ENCODE data around the gene EMX1.

Gene EMX1

GRCh38 chr2:72923833-72924352 lies 6.6 kb downstream of the EMX1 start:
- H3K79me2 ChIP-seq (ENCODE audit: insufficient read depth, low read length): no peaks in the 10 kb centered on the region
- H3K4me3 ChIP-seq (ENCODE audit: low read depth in 1 of 2, low read length in 2 of 2): no peak overlapping the region
- no peaks in the 10 kb centered on the region for H4K20me1 ChIP-seq (ENCODE audit: insufficient read depth, low read length)
- TF ChIP-seq CTCF (IDR thresholded peaks at IDR 0.05; ENCODE audit: borderline replicate concordance, extremely low read depth, low read length, poor library complexity, severe bottlenecking): no peak
- TF ChIP-seq EZH2 (IDR thresholded peaks at IDR 0.05; ENCODE audit: borderline replicate concordance, low read depth, low read length, severe bottlenecking): no peak
- no peak overlapping the region for H3K4me2 ChIP-seq (ENCODE audit: insufficient read depth, low read length)
- H2AFZ ChIP-seq (ENCODE audit: low read depth, low read length): no peak overlapping the region
- H3K36me3 ChIP-seq (ENCODE audit: insufficient read depth, low read length): no peaks in the 10 kb centered on the region
- H3K27me3 ChIP-seq (ENCODE audit: insufficient read depth, low read length, poor library complexity): peaks cover 13% of the 10 kb centered on the region
- no peaks in the 10 kb centered on the region for H3K4me1 ChIP-seq (ENCODE audit: insufficient read depth, low read length)
- H3K9me3 ChIP-seq (ENCODE audit: insufficient read depth, low read length, severe bottlenecking): no peaks in the 10 kb centered on the region
- no peak for DNase-seq
- H3K27ac ChIP-seq (ENCODE audit: low read length): no peak overlapping the region
- ATAC-seq (ENCODE audit: insufficient read depth, low read depth): no peak
- no peak overlapping the region for H3K9ac ChIP-seq (ENCODE audit: low read depth, low read length)

GRCh38 chr2:72924353-72925240 lies 7.3 kb downstream of the EMX1 start:
- DNase-seq (no peak), ATAC-seq (ENCODE audit: insufficient read depth, low read depth) (no peak)
- H3K27me3 ChIP-seq (ENCODE audit: insufficient read depth, low read length, poor library complexity): peaks cover 16% of the 10 kb centered on the region
- H3K4me1 ChIP-seq (ENCODE audit: insufficient read depth, low read length): no peaks in the 10 kb centered on the region
- H3K27ac ChIP-seq (ENCODE audit: low read length): no peak overlapping the region
- H3K4me3 ChIP-seq (ENCODE audit: low read depth in 1 of 2, low read length in 2 of 2): no peak overlapping the region
- H3K36me3 ChIP-seq (ENCODE audit: insufficient read depth, low read length): no peaks in the 10 kb centered on the region
- no peak overlapping the region for H3K9ac ChIP-seq (ENCODE audit: low read depth, low read length)
- H3K4me2 ChIP-seq (ENCODE audit: insufficient read depth, low read length): no peak overlapping the region
- no peaks in the 10 kb centered on the region for H3K79me2 ChIP-seq (ENCODE audit: insufficient read depth, low read length)
- H2AFZ ChIP-seq (ENCODE audit: low read depth, low read length): no peak overlapping the region
- TF ChIP-seq CTCF (IDR thresholded peaks at IDR 0.05; ENCODE audit: borderline replicate concordance, extremely low read depth, low read length, poor library complexity, severe bottlenecking) (no peak), EZH2 (IDR thresholded peaks at IDR 0.05; ENCODE audit: borderline replicate concordance, low read depth, low read length, severe bottlenecking) (no peak)
- no peaks in the 10 kb centered on the region for H3K9me3 ChIP-seq (ENCODE audit: insufficient read depth, low read length, severe bottlenecking)
- H4K20me1 ChIP-seq (ENCODE audit: insufficient read depth, low read length): no peaks in the 10 kb centered on the region; the same call in 1 of the 2 replicates

- no peaks in the 10 kb centered on the region; the same call in 1 of the 2 replicates for H4K20me1 ChIP-seq (ENCODE audit: insufficient read depth, low read length)
- TF ChIP-seq CTCF (IDR thresholded peaks at IDR 0.05; ENCODE audit: borderline replicate concordance, extremely low read depth, low read length, poor library complexity, severe bottlenecking) (no peak), EZH2 (IDR thresholded peaks at IDR 0.05; ENCODE audit: borderline replicate concordance, low read depth, low read length, severe bottlenecking) (no peak)
- ATAC-seq (ENCODE audit: insufficient read depth, low read depth): no peak
- H3K27me3 ChIP-seq (ENCODE audit: insufficient read depth, low read length, poor library complexity): peaks cover 16% of the 10 kb centered on the region
- H3K79me2 ChIP-seq (ENCODE audit: insufficient read depth, low read length): no peaks in the 10 kb centered on the region
- no peak overlapping the region for H3K4me3 ChIP-seq (ENCODE audit: low read depth in 1 of 2, low read length in 2 of 2)
- H3K9ac ChIP-seq (ENCODE audit: low read depth, low read length): no peak overlapping the region
- DNase-seq: no peak
- H3K9me3 ChIP-seq (ENCODE audit: insufficient read depth, low read length, severe bottlenecking): no peaks in the 10 kb centered on the region
- H3K27ac ChIP-seq (ENCODE audit: low read length): no peak overlapping the region
- no peaks in the 10 kb centered on the region for H3K36me3 ChIP-seq (ENCODE audit: insufficient read depth, low read length)
- H3K4me1 ChIP-seq (ENCODE audit: insufficient read depth, low read length): no peaks in the 10 kb centered on the region
- no peak overlapping the region for H3K4me2 ChIP-seq (ENCODE audit: insufficient read depth, low read length)
- H2AFZ ChIP-seq (ENCODE audit: low read depth, low read length): no peak overlapping the region
These were observed 8.1 kb downstream of the EMX1 start for GRCh38 chr2:72925328-72925943.
